GM18858 (cell line): Measurements from ENCODE around the gene FERD3L.

Source experiments
- ATAC-seq: cut with Tn5 transposase; IDR thresholded peaks from one replicate; pipeline ENCODE4 v1.9.1; 2021; ENCODE audit not compliant: unreplicated experiment

The FERD3L gene

GRCh38 chr7:19117091-19117869, 27.9 kb downstream of the FERD3L start, which contains the start of gene TWIST1:
TSS of gene TWIST1 (minus strand) at chr7:19117636. CDS start at chr7:19117321, 315 bp downstream.
- no peak for ATAC-seq

GRCh38 chr7:19116121-19117090, 28.8 kb downstream of the FERD3L start:
- no peak for ATAC-seq

GRCh38 chr7:19114551-19114855, 30.7 kb downstream of the FERD3L start:
- ATAC-seq = no peak

DNA sequence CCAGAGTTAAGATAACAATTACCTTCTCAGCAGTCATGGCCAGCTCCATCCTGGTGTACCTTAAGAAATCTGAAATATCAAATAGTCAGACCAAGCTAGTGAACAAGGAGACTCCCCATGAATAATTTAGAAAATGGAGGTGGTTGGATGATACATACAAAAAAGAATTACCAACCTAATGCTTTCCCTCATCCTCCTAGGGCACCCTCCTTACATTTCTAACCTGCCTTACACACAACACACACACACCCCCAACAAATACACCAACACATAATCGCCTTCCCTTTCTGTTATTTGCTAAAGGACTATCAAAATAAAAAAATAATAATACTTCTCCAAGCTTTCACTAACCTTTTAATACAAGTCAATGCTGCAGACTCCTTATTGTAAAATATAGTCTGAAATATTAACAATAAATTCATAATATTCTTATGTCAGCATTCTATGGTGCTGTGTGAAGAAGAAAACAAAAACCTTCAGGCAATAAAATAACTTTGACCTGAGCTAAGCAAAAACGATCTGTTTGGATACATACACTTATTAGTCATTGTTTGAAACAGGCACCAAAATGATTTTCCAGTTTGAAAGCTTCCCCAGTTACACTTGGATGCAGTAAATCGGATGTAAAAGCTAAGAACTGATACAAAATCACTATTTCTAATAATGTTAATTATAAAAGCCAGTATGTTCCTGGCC, 31.2 kb downstream of the FERD3L start:
- ATAC-seq = no peak

DNA sequence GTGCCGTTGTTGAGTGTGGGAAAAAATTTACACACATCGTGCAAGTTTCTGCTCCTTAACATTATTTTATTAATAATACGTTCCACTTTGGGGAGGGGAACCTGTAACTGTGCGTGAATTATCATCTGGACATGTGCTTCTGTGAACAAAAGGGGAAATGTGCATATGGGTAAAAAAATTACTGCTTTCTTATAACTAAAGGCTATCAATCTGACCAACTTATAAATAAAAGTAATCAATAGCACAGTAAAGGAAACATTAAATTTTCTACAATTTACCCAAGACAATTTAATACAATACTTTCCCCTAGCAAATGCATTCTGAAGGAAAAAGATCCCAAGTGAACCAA, 32.2 kb downstream of the FERD3L start:
- ATAC-seq = no peak

DNA sequence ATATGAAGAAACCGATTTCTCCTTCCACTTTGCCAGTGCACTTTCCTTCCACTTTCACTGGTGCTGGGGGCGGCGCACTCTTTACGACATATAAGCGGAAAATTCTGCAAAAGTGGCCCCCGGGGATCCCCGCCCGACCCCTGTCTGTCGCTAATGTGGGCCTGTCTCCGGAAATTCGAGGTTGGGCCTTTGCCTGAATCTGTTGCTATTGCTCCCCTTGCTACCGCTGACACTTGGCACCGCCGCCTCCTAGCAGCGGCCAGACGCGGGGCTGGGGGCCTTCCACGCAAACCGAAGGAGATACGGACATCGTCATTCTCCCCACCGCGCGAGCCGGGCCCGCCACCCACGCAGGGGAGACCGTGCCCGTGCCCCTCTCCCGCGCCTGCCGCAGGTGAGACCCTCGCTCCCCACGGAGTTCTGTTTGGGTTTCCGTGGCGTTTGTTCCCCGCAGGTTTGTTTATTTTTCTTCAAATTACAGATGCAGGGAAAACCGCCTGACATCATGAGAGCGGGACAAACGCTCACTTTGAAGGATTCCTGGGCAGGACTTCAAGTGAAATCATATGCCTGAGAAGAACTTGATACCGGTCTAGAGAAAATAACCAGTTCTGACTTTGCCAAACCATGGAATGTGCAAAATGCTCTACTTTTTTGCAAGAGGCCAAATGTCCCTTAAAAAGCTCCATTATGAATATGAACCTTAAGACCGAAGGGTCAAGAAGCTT, 32.8 kb downstream of the FERD3L start:
- no peak for ATAC-seq

- no peak for ATAC-seq
Observed at GRCh38 chr7:19111474-19112273, 33.5 kb downstream of the FERD3L start.

DNA sequence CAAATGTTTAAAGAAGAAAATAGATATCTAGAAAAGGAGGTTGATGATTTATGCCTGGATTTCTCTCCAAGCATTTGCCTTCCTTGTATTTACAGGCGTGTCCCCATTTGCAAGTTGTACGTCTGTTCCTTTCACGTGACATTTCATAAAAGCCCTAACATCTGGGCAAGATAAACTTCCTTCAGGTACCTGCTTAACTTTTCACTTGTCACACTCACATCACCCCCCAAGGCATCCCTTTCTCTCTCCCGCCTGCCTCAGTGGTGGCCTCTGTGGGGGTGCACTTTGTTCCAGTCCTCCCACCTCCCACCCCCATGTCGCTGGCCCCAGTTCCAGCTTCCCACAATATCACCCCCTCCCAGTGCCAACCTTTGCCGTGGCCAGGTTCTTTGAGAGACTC, 34.4 kb downstream of the FERD3L start:
- ATAC-seq = no peak

DNA sequence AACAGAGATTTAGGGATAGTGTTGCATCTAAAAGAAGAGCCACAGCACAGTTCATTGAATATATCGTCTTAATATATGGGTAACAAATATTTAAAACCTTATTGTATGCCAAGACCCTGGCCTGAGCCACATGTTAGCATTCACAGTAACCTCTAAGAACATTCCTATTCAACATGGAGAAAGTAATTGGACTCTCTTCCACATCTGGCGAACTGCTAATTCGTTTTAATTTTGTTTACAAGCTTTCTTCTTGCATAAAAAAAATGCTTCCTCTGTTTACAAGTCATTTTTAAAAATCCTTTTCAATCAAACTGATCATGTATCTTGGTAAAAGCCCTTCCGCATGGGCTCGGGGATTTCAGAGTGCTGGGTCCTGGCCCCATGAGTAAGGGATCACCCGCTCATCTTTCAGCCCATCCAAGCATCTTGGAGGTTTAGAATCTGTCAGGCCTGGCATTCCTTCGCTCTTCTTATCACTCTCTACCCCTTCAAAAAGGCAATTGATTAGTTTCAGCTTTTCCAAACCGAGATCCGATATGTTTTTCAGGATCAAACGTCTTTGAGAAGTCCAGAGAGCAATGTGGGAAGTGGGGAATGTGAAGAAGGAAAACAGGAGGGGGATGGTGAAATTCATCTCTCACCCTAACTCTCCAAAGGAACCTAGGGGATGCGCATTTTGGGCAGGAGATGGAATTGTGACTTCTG, 35.0 kb downstream of the FERD3L start:
- no peak for ATAC-seq

DNA sequence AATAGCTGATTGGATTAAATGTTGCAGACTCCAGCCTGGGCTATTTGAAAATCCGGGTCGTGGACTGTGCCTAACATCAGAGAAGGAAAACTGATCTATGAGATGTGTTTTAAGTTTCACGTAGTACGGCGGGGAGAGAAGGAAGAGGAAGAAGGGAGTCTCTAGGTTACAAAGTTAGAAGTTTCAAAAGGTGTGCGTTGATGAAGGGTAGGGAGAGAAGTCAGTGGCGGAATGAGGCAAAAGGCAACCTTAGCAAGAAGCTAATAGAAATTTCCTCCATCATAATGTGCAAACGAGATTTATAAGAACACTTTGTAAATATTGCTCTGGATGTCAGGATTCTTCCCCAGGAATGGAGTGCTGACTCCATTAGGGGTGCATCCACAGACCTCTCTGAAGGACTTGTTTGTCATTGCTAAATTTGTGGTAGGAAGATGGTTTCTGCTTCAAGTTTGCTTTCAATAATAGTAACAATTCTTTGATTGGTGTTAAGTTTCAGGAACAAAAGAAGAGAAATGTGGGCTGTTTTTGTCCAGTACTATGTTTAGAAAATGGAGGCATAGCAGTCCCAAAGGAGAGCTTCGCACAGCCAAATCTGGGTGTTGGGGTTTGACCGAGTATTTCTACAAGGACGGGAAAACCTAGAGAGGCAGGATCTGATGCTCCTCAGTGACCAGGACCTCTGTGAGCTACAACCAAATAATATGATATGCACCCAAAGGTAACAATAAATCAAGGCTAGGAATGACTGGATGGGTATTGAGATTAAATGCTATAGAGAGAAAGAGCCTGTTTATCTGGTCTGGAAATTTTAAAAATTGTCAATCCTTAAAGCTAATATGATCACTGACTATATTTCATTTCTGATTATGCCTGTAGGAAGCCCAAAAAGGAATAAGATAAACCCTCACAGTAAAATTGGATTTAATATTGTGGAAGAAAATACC, 35.9 kb downstream of the FERD3L start:
- no peak for ATAC-seq

GRCh38 chr7:19107356-19108146, 37.7 kb downstream of the FERD3L start:
- ATAC-seq = no peak

- ATAC-seq = no peak
Observed at GRCh38 chr7:19107081-19107355, 38.2 kb downstream of the FERD3L start.

DNA sequence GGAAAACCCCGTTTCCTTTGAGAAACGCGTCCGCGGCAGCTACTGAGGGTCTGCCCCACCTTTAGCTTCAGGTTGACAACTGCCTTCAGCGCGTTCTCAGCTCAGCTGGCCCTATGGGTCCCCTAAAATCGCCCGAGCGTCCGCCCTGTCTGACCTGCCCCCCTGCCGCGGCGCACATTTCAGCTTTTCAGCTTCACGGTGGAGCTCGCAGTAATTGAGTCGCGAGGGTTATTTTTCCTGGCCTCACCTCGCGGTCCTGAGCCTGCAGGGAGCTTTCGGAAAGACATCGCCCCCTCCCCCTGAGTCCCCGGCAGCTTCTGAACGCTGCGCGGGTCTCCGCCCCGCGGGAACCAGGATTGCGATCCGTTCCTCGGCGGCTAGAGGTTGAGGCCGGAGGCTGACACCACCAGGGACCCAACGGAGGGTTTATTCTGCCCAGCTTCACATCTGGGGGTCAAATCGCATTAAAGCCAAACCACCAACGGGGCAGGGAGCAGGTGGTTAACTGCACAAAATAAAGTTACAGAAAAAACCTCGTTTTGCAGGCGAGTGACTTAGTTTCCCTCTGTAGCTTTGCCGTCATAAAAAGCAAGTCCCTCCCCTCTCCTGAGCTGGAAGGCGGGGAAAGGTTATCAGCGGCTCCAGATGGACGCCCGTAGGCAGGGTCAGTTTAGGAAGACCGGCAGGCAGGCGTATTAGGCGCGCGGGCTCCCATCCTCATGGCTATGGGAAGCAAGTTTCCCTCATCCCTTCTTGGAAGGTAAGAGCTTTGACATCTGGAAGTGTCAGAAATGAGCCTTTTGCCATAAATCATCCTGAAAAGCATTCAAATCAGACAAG, 38.8 kb downstream of the FERD3L start:
- ATAC-seq = no peak

GRCh38 chr7:19105546-19105945, 39.7 kb downstream of the FERD3L start:
- ATAC-seq = no peak

GRCh38 chr7:19104811-19105210, 40.4 kb downstream of the FERD3L start:
- ATAC-seq = no peak

DNA sequence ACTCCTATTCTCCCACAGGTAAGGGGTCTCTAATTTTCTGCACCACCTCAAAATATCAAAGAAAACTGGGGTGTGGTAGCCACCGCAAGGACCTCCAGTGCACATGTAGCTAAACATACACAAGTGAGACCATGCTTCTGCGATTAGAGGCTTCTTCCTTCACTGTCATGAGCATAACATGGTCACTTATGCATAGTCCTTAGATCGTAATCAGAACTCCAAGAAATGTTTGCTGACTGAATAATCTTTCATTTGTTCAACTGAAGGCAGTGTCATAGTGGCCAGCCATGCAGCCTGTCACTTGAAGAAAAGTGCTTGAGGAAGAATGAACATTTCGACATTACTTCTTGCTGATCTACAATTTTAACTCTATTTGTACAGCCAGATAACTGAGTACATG, 42.3 kb downstream of the FERD3L start:
- no peak for ATAC-seq

DNA sequence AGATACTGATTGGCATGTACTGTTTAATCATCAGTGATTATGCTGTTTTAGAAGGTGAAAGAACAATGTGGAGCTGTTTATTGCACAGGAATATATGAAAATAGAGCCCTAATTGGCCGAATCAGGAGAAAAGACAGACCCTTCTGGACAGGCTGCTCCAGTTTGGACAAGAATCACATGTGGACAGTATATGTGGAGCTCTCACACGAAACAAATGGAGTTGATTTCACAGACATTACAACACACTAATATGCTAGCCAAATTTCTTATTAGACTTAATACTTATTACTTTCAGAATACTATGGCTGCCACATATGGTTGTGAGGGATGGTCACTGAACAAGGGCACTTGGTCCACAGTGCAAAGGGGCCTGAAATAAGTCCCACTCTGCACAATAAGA, 43.3 kb downstream of the FERD3L start:
- ATAC-seq = no peak
